C4-2B (cell line): ENCODE data around the gene GNG8.

Source experiments
- H3K27ac ChIP-seq: fragments of 450-650 bp; 2 replicates; pipeline ENCODE4 v1.5.1; 2017
- CTCF ChIP-seq: fragments of 450-650 bp; conservative IDR thresholded peaks from 2 replicates; pipeline ENCODE4 v1.5.1; 2017; ENCODE audit warnings: mild to moderate bottlenecking
- ZFX ChIP-seq: fragments of 450-650 bp; IDR thresholded peaks from 2 replicates; pipeline ENCODE4 v1.6.1; 2017

GNG8 gene

GRCh38 chr19:46622118-46622446 lies 13.9 kb downstream of the GNG8 start:
- TF ChIP-seq ZFX, result no peak
- no peak for TF ChIP-seq CTCF
- H3K27ac ChIP-seq, result no peak overlapping the region

- TF ChIP-seq ZFX (no peak), CTCF (no peak)
- no peak overlapping the region for H3K27ac ChIP-seq
Observed at GRCh38 chr19:46621191-46622117, 14.5 kb downstream of the GNG8 start.

- TF ChIP-seq CTCF (no peak), ZFX (no peak)
- H3K27ac ChIP-seq, result no peak overlapping the region
Observed at GRCh38 chr19:46620716-46621115, 15.3 kb downstream of the GNG8 start.

- no peak overlapping the region for H3K27ac ChIP-seq
- TF ChIP-seq ZFX (no peak), CTCF (no peak)
Observed at GRCh38 chr19:46620267-46620666, 15.7 kb downstream of the GNG8 start.

- H3K27ac ChIP-seq, result no peak overlapping the region
- TF ChIP-seq CTCF (no peak), ZFX (no peak)
Observed at GRCh38 chr19:46618670-46619231, 17.3 kb downstream of the GNG8 start.

GRCh38 chr19:46617601-46618000 lies 18.4 kb downstream of the GNG8 start:
- no peak overlapping the region for H3K27ac ChIP-seq
- TF ChIP-seq ZFX, result no peak
- TF ChIP-seq CTCF, result no peak

- TF ChIP-seq ZFX (no peak), CTCF (peak; percentile 53)
- 0 out of 2 replicates have a peak overlapping the region, but pooled peaks have one; percentile 5 for H3K27ac ChIP-seq
Observed at GRCh38 chr19:46616631-46617322, 19.2 kb downstream of the GNG8 start.
